ENCODE measurements around the gene VSTM4. TPM values are rescaled to one million over a fixed set of nuclear protein-coding genes. Genes with fewer than 3 reads are reported as not detected.

VSTM4 gene
- total RNA-seq, 1 experiment from 2014 or later = not detected

DNA sequence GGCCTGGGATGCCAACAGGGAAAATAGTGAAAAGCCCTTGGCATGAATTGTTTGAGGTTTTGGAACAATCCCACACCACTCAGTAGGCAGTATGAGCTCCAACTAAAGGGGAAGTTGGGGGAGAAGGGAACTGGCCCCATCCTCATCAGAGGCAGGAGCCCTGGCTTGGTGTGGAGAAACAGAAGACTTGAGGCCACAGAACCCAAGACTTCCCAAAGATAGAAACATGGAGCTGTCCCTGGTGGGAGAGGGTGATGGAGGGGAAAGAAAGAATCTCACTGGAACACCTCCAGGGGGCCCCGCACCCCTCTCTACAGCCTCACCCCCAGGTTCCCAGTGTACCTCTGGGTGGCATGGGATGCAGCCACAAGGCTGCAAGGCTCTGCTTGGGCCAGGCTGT, 85.7 kb downstream of the VSTM4 start:
- H4K20me1 ChIP-seq (ENCODE audit: insufficient read depth) = no peaks in the 10 kb centered on the region
- no peaks in the 10 kb centered on the region for H3K9me2 ChIP-seq (ENCODE audit: insufficient read depth)
- no peaks in the 10 kb centered on the region for H3K36me3 ChIP-seq (ENCODE audit: low read depth)
- H3K4me2 ChIP-seq = no peak overlapping the region
- BruUV-seq (replicated peaks) = no TSS peak
- peaks cover 14% of the 10 kb centered on the region for H3K27me3 ChIP-seq (ENCODE audit: insufficient read depth, low read depth)
- no peaks in the 10 kb centered on the region for H3K79me2 ChIP-seq (ENCODE audit: low read depth)
- CTCF ChIA-PET = no interaction called here
- H2AFZ ChIP-seq = no peak overlapping the region
- POLR2A ChIA-PET (ENCODE audit: unreplicated experiment) = no interaction called here
- no peak for DNase-seq
- intact Hi-C loops (cut with micrococcal nuclease; ENCODE audit: unreplicated experiment) = no loop called here
- H3K9me3 ChIP-seq (ENCODE audit: insufficient read depth, low read depth) = no peaks in the 10 kb centered on the region
- H3K27ac ChIP-seq = no peak overlapping the region
- no peaks in the 10 kb centered on the region for H3K4me1 ChIP-seq (replicated peaks; ENCODE audit: insufficient read depth)
- no peaks in the 10 kb centered on the region for H3F3A ChIP-seq (ENCODE audit: insufficient read depth, low read depth)
- no peak for TF ChIP-seq EZH2 (IDR thresholded peaks at IDR 0.05; ENCODE audit: low read depth)
- TF ChIP-seq, protein P1, sequence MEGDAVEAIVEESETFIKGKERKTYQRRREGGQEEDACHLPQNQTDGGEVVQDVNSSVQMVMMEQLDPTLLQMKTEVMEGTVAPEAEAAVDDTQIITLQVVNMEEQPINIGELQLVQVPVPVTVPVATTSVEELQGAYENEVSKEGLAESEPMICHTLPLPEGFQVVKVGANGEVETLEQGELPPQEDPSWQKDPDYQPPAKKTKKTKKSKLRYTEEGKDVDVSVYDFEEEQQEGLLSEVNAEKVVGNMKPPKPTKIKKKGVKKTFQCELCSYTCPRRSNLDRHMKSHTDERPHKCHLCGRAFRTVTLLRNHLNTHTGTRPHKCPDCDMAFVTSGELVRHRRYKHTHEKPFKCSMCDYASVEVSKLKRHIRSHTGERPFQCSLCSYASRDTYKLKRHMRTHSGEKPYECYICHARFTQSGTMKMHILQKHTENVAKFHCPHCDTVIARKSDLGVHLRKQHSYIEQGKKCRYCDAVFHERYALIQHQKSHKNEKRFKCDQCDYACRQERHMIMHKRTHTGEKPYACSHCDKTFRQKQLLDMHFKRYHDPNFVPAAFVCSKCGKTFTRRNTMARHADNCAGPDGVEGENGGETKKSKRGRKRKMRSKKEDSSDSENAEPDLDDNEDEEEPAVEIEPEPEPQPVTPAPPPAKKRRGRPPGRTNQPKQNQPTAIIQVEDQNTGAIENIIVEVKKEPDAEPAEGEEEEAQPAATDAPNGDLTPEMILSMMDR (conservative IDR thresholded peaks at IDR 0.05) = no peak
- H3K4me3 ChIP-seq = no peak overlapping the region

DNA sequence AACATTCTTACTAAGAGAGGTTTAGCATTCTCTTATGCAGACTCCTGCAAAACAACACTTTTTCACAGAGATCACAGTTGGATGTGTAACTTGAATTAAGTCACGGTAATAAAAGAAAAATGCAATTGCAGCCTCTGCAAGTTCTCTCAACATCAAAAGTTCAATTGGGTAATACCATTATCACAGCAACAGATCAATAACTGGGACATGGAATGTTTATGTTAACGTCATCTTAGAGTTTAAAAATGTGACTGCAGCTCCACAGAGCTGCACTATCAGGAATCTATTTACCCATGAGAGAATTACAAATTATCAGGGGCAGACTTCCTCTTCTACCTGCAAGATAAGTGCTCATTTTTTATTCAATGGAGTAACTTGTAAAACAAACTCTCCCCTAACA, 86.7 kb downstream of the VSTM4 start:
- Histone ChIP-seq H3K79me2 (ENCODE audit: low read depth) (no peaks in the 10 kb centered on the region), H2AFZ (no peak overlapping the region), H4K20me1 (ENCODE audit: insufficient read depth) (no peaks in the 10 kb centered on the region), H3K4me1 (replicated peaks; ENCODE audit: insufficient read depth) (no peaks in the 10 kb centered on the region), H3K4me3 (no peak overlapping the region), H3F3A (ENCODE audit: insufficient read depth, low read depth) (no peaks in the 10 kb centered on the region), H3K4me2 (no peak overlapping the region), H3K36me3 (ENCODE audit: low read depth) (no peaks in the 10 kb centered on the region), H3K27me3 (ENCODE audit: insufficient read depth, low read depth) (peaks cover 14% of the 10 kb centered on the region), H3K9me3 (ENCODE audit: insufficient read depth, low read depth) (no peaks in the 10 kb centered on the region), H3K27ac (no peak overlapping the region), H3K9me2 (ENCODE audit: insufficient read depth) (no peaks in the 10 kb centered on the region)
- no peak for DNase-seq
- TF ChIP-seq, protein P1 (conservative IDR thresholded peaks at IDR 0.05) = no peak
- no peak for TF ChIP-seq EZH2 (IDR thresholded peaks at IDR 0.05; ENCODE audit: low read depth)
- intact Hi-C loops (cut with micrococcal nuclease; ENCODE audit: unreplicated experiment) = no loop called here
- no TSS peak for BruUV-seq (replicated peaks)
- ChIA-PET CTCF (no interaction called here), POLR2A (ENCODE audit: unreplicated experiment) (no interaction called here)

GRCh38 chr10:49025347-49025983, 89.9 kb downstream of the VSTM4 start:
- BruUV-seq (replicated peaks) = no TSS peak
- no peak overlapping the region for H2AFZ ChIP-seq

More at GRCh38 chr10:49025347-49025983, 89.9 kb downstream of the VSTM4 start:
- Histone ChIP-seq H3K79me2 (ENCODE audit: low read depth) (no peaks in the 10 kb centered on the region), H3K4me2 (no peak overlapping the region), H3K9me3 (ENCODE audit: insufficient read depth, low read depth) (no peaks in the 10 kb centered on the region), H4K20me1 (ENCODE audit: insufficient read depth) (no peaks in the 10 kb centered on the region), H3F3A (ENCODE audit: insufficient read depth, low read depth) (no peaks in the 10 kb centered on the region), H3K27ac (no peak overlapping the region), H3K4me3 (no peak overlapping the region), H3K4me1 (replicated peaks; ENCODE audit: insufficient read depth) (no peaks in the 10 kb centered on the region), H3K27me3 (ENCODE audit: insufficient read depth, low read depth) (0 out of 2 replicates have a peak, but pooled peaks cover 5% of the 10 kb centered on the region), H3K36me3 (ENCODE audit: low read depth) (no peaks in the 10 kb centered on the region), H3K9me2 (ENCODE audit: insufficient read depth) (no peaks in the 10 kb centered on the region)
- TF ChIP-seq, protein P1 (conservative IDR thresholded peaks at IDR 0.05) = no peak
- TF ChIP-seq EZH2 (IDR thresholded peaks at IDR 0.05; ENCODE audit: low read depth) = no peak
- CTCF ChIA-PET = no interaction called here
- DNase-seq = no peak
- intact Hi-C loops (cut with micrococcal nuclease; ENCODE audit: unreplicated experiment) = no loop called here
- POLR2A ChIA-PET (ENCODE audit: unreplicated experiment) = no interaction called here

All from PC-9 (cell line).